HG02798 (cell line): ENCODE data around the gene CRACR2B.

Experiments used
- ATAC-seq: cut with Tn5 transposase; IDR thresholded peaks from one replicate; pipeline ENCODE4 v1.9.1; 2021; ENCODE audit warnings: mild to moderate bottlenecking; ENCODE audit not compliant: unreplicated experiment, poor library complexity

CRACR2B gene

DNA sequence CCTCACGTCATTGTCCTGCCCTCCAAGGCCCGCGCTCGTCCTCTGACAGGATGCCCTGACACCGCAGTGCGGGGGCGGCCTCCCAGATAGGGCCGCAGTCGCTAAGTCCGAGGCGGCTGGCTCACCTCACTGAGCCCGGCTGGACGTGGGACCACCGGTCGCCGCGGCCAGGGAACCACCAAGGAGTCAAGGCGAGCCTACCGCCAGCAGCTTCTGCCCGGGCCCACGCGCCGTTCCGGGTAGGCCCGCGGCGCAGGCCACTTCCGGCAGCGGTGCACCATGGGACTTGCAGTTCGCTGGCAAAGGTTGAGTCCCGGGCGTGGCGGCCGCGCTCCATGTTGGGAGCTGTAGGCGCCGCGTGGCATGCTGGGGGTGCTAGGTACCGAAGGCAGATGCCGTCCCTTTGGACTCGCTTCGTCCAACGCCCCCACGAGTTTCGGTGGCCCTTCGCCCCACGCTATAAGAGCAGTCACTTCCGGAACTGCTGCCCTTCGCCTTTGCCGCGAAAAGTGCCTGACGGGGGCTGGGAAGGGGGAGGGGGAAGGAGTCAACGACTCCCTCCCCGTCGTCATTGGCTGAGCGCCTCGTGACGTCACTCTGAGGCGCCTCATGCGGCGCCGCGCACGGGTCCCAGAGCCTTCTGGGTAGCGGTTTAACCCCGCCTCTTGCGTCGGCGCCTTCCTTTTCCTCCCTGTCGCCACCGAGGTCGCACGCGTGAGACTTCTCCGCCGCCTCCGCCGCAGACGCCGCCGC is 18.3 kb upstream of the CRACR2B start, which contains the start of gene RPLP2:
TSS of gene RPLP2 (plus strand) at position 681 of the 753 bp plus-strand sequence. CDS start 268 bp downstream, outside the sequence.
- peak; percentile 84 for ATAC-seq

DNA sequence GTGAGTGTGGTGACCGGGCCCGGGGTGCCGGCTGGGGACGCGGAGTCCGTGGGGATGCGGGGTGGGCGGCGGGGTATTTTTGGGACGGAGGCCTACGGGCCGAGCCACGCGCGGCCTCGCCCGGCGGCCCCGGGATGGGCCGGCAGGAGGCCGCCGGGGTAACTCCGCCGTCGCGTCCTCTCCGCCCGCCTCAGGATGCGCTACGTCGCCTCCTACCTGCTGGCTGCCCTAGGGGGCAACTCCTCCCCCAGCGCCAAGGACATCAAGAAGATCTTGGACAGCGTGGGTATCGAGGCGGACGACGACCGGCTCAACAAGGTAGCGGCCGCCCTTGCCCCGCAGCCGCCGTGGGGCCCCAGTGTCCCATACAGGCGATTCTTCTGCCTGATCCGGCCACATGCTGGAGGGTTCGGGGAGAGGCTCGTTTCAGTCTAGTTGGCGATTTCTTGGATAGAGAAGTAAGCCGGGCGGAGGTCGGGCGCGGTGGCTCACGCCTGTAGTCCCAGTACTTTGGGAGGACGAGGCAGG is 17.6 kb upstream of the CRACR2B start:
- ATAC-seq: no peak

DNA sequence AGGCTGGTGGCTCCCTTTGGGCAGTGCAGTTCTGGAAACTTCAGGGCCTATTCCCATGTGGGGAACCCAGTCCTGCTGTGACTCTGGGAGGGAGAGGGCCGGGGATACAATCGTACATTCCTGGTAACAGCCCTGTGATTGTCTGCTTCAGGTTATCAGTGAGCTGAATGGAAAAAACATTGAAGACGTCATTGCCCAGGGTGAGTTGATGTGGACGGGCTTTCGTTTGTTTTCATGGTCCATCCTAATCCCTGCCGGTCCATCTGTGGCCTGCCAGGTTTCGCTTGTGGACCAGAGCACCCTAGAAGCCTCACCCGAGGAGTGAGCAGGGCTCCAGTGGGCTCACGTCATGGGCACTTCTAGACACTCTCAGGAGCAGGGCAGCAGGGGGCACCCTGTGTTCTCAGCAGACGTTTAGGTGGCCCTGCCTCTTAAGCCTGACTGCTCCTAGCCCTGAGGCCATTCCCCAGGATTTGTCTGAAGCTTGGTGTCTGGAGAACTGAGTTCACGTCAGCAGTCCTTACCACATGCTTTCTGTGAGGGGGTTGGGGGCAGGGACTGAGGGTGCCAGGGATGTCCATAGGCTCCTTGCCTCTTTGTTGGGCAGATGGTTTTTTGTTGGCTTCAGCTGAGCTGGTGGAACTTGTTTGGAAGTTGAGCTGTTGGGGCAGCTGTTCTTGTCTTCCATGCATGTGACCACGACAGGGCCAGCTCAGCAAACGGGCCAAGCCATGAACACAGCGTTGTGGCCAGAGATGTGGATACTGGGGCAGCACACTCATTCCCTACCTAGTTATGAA is 16.1 kb upstream of the CRACR2B start:
- ATAC-seq: no peak

DNA sequence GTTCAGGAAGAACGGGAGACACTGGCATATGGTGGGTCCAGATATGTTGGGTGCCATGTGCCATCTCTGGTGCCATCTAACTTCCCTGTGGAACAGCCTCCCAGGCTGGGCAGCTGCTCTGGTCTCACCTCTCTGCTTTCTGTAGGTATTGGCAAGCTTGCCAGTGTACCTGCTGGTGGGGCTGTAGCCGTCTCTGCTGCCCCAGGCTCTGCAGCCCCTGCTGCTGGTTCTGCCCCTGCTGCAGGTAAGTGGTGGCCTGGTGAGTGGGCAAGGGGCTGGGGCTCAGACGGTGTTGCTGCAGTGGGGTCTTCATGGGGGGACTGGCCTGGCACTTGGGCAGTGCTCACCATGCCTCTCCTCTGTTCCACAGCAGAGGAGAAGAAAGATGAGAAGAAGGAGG is 15.3 kb upstream of the CRACR2B start:
- no peak for ATAC-seq

DNA sequence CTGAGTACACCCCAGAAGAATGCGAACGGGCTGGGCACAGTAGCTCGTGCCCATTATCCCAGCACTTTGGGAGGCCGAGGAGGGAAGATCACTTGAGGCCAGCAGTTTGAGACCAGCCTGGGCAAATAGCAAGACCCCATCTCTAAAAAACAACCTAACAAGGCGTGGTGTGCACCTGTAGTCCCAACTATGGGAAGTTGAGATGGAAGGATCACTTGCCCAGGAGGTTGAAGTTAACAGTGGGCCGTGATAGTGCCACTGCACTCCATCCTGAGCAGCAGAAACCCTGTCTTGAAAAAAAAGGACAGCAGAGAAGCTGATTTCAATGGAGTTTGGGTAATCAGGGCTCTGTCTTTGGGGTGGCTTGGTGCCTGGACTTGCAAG is 14.7 kb upstream of the CRACR2B start:
- ATAC-seq: no peak

DNA sequence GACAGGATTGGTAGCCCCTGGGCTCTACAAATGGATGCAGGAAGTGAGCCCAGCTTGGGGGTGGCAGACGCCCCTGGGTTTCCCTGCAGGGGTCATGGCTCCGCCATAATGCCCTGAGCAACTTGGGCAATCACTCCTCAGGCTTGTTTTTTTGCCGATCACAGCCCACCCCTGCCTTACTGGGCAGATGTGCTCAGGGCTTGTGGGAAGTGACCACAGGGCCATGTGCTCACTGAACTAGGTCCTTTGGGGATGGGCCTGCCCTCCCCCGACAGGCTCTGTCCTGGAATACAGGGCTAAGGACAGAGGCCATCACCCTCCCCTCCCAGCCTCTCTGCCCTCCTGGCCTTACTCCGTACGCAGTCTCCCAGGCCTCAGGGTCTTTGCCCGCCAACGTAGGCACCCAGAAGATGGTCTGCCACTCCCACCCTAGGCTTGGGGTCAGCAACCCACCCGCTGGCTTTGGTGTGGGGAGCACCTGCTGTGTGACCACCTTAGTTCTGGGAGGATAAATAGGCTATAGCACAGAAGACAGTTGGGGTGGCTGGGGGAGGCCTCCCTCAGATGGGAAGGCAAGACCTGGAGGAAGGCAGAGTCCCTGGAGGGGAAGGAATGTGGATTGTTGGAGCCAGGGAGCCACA is 14.1 kb upstream of the CRACR2B start:
- no peak for ATAC-seq

DNA sequence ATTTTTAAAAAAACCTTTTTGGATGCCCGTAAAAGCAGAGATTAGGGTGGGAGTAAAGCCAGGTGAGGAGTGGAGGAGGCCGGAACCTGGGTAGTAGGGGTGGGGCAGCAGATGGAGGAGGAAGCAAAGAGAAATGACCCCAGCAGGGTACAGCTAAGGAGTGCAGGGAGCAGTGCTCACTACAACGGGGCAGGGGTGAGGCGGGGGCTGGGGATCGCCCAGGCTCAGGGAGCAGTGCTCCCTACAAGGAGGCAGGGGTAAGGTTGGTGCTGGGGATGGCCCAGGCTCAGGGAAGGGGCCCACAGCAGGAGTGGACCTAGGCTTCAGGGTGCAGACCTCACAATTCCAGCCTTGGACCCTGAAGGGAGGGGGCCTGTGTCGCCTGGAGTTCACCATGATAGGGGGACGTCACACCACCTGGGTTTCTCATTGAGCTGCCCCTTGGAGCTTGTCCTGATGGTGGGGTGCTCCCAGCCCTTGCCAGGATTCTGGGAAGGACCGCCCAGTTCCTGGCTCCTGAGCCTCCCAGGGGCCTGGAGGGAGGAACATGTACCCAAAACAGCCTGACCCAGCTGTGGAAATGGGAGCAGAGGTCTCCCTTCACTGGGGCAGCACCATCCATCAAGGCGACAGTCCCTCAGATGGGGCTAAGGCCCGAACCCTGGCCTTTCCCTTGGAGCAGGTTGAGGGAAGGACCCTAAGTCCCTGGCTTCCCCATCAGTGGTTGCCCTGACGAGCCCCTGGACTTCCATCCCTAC is 11.9 kb upstream of the CRACR2B start:
- ATAC-seq: no peak

DNA sequence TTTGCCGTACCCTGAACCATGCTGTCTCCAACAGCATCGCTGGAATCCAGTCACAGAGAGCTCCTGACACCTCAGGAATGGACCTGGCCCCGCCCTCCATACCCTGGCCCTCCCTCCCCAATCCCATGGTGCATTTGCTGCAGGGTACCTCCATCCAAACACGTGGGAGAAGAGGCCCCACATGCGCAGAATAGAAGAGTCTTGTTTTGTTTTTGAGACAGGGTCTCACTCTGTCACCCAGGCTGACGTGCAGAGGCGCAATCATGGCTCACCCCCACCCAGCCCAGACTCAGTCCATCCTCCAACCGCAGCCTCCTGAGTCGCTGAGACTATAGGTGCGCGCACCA is 11.3 kb upstream of the CRACR2B start:
- no peak for ATAC-seq

DNA sequence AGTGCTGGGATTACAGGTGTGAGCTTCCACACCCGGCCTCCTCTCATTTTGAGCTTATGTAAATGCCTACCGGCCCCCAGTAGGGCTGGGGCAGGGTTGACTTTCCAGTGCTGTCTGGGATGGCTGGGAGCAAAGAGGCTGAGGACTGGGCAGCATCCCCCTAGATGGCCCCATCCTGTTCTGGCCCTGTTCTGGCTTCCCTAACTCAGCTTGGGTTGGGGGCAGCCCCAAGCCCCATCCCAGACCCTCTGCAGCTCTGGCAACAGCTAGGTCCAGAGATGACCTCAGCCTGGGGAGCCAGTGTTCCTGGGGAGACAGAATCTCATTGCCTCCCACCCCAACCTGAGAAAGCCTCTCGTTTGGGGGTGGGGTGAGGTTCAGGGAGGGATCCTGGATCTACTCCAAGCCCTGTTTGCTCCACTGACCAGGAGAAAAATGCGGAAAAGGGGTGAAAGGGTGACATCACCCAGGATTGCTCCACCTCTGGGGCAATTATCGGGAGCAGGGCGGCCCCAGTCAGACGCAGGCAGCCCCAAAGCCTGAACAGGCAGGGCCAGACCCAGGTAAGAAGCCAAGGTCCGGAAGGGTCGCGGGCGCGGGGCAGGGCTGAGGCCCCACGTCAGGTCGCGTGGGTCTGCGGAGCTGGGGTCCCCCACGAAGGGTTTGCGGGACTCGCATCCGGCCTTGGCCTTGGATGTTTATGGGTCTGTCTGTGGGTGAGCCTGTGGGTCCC is 9.2 kb upstream of the CRACR2B start, which contains the start of gene PNPLA2:
TSS of gene PNPLA2 (plus strand) at position 519 of the 733 bp plus-strand sequence. CDS start 805 bp downstream, outside the sequence.
- ATAC-seq: no peak

DNA sequence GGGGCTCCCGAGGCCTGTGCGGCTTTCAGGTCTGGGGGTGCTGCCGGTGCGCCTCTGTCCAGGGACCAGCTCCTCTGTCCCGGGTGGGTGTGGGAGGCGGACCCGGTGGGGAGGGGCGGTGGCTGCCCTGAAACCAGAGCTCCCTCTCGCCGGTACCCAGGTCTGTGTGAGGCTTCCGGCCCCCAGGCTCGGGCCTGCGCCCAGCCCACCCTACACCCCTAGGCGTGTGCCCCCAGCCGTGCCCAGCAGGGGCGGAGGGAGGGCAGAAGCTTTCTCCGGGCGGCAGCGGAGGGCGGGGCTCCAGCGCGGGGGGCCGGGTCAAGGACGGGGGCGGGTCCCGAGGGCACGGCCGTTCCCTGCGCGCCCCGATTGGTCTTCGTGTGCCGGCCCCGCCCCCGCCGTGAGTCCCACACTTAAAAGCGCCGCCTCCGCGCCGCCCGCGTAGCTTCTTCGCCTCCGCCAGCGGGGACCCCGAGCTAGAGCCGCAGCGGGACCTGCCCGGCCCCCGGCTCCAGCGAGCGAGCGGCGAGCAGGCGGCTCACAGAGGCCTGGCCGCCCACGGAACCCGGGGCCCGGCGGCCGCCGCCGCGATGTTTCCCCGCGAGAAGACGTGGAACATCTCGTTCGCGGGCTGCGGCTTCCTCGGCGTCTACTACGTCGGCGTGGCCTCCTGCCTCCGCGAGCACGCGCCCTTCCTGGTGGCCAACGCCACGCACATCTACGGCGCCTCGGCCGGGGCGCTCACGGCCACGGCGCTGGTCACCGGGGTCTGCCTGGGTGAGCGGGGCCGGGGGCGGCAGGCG is 8.4 kb upstream of the CRACR2B start:
- peak; percentile 73 for ATAC-seq

DNA sequence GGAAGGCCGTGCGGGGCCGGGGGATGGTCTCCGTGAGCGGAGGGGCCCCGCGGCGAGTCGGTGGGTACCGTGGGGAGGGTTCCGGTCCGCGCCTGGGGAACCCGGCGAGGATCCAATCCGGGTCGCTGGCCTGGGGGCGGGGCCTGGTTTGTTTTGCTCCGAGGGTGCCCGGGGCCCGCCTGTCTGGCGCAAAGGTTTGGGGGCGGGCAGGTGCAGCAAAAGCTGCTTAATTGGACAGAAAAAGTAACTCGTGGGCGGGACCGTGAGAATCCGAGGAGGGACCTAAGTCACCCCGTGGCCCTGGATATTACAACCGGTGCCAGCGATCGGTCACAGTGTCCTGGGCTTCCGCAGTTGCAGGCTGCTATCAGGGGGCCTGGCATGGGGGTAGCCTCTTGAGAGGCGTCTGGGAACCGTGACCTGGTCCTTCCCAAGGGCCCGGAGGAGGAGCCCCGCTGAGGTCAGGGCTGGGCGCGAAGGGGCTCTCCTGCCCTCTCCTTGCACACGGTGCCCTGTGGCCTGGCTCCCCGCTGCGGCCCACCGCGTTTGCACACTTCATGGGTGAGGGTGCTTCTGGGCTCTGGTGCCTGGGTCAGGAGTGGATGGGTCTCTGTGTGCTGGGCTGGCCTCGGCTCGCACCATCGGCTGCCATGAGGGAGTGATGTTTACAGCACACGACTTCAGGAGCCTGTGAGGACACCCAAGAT is 7.6 kb upstream of the CRACR2B start:
- peak; percentile 68 for ATAC-seq

DNA sequence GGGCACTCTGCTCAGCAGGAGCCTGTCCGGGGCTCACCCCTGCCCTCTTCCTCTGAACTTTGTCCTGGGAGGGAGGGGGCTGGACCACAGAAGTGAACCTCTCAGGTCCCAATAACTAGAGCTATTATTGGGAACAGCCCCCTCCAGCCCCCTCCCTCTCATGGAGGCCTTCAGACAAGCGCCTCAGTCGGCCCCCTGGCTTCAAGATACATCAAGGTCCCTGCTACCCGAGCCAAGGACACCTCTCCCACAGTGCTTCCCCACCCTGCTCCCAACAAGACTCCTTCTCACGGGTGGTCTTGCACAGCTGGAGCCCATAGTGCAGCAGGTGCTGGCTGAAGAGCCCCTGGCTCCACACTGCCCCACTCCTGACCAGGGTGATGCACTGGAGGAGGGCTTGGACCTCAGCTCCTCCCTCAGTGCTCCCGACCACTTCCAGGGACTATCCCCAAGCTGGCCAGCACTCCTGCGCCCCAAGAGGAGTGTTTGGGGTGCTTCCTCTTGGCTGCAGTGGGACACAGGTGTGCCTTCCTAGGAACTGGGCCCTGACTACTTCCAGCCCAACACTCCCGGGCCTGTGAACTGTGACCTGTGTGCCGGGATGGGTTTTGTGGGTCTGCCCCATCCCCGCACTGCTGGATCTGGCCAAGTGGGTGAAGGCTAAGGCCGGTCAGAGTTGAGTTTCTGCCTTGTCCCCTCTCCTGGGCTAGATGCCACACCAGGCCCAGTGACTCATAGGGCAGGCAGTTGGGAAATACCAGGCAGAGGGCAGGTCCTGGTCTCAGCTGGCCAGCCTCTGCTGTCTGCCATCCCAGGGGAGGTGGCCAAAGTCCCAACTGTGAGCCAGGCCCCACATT is 6.8 kb upstream of the CRACR2B start:
- ATAC-seq: no peak

DNA sequence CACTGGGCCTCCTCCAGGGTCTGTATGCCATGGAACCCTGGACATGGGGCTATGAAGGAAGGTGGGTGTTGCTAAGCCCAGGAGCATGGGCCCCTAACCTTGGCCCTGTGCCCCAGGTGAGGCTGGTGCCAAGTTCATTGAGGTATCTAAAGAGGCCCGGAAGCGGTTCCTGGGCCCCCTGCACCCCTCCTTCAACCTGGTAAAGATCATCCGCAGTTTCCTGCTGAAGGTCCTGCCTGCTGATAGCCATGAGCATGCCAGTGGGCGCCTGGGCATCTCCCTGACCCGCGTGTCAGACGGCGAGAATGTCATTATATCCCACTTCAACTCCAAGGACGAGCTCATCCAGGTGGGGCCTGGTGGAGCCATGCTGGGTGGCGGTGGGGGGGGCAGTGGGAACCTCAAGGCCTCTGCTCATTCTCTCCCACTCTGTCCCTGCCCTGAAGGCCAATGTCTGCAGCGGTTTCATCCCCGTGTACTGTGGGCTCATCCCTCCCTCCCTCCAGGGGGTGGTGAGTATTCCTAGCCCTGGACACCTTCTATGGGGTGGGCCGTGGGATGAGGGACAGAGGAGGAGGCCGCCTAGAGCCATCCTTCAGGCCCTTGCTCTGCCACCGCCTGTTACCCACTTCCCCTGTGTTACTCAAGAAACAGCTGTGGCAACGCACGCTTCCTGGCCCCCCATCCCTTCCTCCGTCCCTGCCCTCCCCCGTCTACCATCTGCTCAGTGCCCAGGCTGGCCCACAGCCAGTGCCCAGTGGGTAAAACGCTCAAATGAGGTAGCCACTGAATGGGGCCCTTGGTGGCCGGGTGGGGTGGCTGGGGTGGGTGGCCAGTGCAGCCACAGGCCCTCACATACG is 6.0 kb upstream of the CRACR2B start:
- ATAC-seq: no peak

DNA sequence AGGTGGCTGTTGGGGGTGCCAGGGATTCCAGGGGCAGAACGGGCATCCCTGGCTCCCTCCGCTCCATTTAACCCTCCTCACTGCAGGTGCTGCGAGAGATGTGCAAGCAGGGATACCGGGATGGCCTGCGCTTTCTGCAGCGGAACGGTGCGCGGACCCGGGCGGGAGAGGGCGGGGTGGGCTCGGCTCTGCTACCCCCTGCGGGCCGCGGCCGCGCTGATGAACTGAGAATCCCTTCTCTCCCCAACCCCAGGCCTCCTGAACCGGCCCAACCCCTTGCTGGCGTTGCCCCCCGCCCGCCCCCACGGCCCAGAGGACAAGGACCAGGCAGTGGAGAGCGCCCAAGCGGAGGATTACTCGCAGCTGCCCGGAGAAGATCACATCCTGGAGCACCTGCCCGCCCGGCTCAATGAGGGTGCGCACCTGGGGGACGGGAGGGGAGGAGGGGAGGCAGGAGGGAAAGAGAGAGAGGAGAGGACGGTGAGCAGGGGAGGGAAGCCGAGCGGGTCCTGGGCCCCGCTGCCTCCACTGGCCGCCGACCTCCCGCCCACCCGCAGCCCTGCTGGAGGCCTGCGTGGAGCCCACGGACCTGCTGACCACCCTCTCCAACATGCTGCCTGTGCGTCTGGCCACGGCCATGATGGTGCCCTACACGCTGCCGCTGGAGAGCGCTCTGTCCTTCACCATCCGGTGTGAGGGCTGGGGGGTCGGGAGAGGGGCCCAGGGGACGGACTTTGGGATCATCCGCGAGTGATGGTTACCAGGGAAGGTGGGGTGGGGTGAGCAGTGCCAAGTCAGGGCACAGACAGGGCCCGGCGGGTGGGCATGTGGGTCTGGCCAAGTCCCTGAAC is 4.1 kb upstream of the CRACR2B start:
- no peak for ATAC-seq

DNA sequence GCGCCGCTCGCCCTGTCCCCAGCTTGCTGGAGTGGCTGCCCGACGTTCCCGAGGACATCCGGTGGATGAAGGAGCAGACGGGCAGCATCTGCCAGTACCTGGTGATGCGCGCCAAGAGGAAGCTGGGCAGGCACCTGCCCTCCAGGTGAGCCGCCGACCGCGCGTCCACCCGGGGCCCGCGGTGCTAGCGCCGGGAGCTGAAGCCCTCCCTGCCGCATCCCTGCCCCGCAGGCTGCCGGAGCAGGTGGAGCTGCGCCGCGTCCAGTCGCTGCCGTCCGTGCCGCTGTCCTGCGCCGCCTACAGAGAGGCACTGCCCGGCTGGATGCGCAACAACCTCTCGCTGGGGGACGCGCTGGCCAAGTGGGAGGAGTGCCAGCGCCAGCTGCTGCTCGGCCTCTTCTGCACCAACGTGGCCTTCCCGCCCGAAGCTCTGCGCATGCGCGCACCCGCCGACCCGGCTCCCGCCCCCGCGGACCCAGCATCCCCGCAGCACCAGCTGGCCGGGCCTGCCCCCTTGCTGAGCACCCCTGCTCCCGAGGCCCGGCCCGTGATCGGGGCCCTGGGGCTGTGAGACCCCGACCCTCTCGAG is 3.3 kb upstream of the CRACR2B start:
- no peak for ATAC-seq
